Endothelial cell of umbilical vein (primary cell): ENCODE results near the gene LDB3. TPM values are rescaled to one million over a fixed set of nuclear protein-coding genes. Genes with fewer than 3 reads are reported as not detected.

Experiments used
- BruUV-seq: library from RNA; stranded (reverse); fragments of 400-500 nt; replicated peaks from 2 replicates; lab custom pipeline; 2021; lab: Mats Ljungman, UMichigan
- CTCF ChIA-PET: fragments of 300-600, 350-600 bp; sonication (Branson Sonifier 250); formaldehyde crosslinking; loops from one replicate; lab custom pipeline; 2021; ENCODE audit warnings: antibody characterized with exemption, inconsistent platforms; lab: Charles Lee
- POLR2A ChIA-PET: fragments of 300-600, 350-600 bp; sonication (Branson Sonifier 250); formaldehyde crosslinking; loops from one replicate; lab custom pipeline; 2021; ENCODE audit warnings: antibody characterized with exemption, inconsistent platforms; lab: Charles Lee
- DNase-seq: peaks from one replicate; pipeline ENCODE4 v3.0.0-alpha.2; 2011; ENCODE audit warnings: low read depth, low spot score
- FAIRE-seq: peaks from 2 replicates; lab custom pipeline; 2011; peaks lifted over from hg19 to GRCh38; lab: Jason Lieb, UNC
- H2AFZ ChIP-seq: 2 replicates; pipeline ENCODE4 v1.6.0; 2012; ENCODE audit warnings: low read depth, low read length, control low read depth, inconsistent platforms
- H3K27ac ChIP-seq: 2 replicates; pipeline ENCODE4 v1.5.1; 2011; ENCODE audit warnings: low read depth, mild to moderate bottlenecking, control low read depth, low read length, moderate library complexity; ENCODE audit not compliant: insufficient read depth
- H3K27me3 ChIP-seq, 2 experiments: 2 replicates each; pipeline versions ENCODE4 v1.6.0 to v1.6.1; 2011; ENCODE audit warnings: low read length in 2 of 2, mixed read lengths in 1 of 2; ENCODE audit not compliant: control insufficient read depth in 2 of 2, insufficient read depth in 2 of 2
- H3K36me3 ChIP-seq, 2 experiments: 2 replicates in 1 of 2; 3 replicates in 1 of 2; pipeline ENCODE4 v1.5.1; 2011; ENCODE audit warnings: low read length in 2 of 2, mild to moderate bottlenecking in 1 of 2, moderate library complexity in 1 of 2; ENCODE audit not compliant: control insufficient read depth in 2 of 2, insufficient read depth in 2 of 2; ENCODE audit errors: extremely low read depth in 1 of 2
- H3K4me1 ChIP-seq: 3 replicates; pipeline ENCODE4 v1.5.1; 2011; ENCODE audit warnings: mild to moderate bottlenecking, low read length; ENCODE audit not compliant: control insufficient read depth, insufficient read depth; ENCODE audit errors: extremely low read depth
- H3K4me2 ChIP-seq: 2 replicates; pipeline ENCODE4 v1.6.1; 2011; ENCODE audit warnings: low read length, control low read depth, mixed read lengths; ENCODE audit not compliant: insufficient read depth
- H3K4me3 ChIP-seq, 3 experiments: fragments of 200-600 bp in 1 of 3; sonication (generic), shearing (Covaris generic) in 1 of 3; replicated peaks in 1 of 3; 2 replicates each; pipeline ENCODE4 v1.5.1; 2011 to 2016; ENCODE audit warnings: control low read depth in 3 of 3, low read length in 3 of 3, mild to moderate bottlenecking in 2 of 3, inconsistent platforms in 1 of 3, low read depth in 1 of 3, moderate library complexity in 1 of 3; ENCODE audit not compliant: insufficient read depth in 1 of 3
- H3K79me2 ChIP-seq: 2 replicates; pipeline ENCODE4 v1.6.0; 2012; ENCODE audit warnings: low read length, inconsistent platforms; ENCODE audit not compliant: control insufficient read depth, insufficient read depth
- H3K9ac ChIP-seq: replicated peaks from 2 replicates; pipeline ENCODE3; 2011; ENCODE audit warnings: low read length, control low read depth; ENCODE audit not compliant: insufficient read depth; ENCODE audit errors: extremely low read depth
- H3K9me1 ChIP-seq: replicated peaks from 3 replicates; pipeline ENCODE4 v1.6.0; 2011; ENCODE audit warnings: mild to moderate bottlenecking, low read length; ENCODE audit not compliant: control insufficient read depth, insufficient read depth; ENCODE audit errors: extremely low read depth
- H3K9me3 ChIP-seq: replicated peaks from 2 replicates; pipeline ENCODE4 v1.5.1; 2012; ENCODE audit warnings: low read length, inconsistent platforms; ENCODE audit not compliant: control insufficient read depth, insufficient read depth
- H4K20me1 ChIP-seq: replicated peaks from 2 replicates; pipeline ENCODE3; 2011; ENCODE audit warnings: mild to moderate bottlenecking, low read length; ENCODE audit not compliant: control insufficient read depth, insufficient read depth; ENCODE audit errors: extremely low read depth
- EZH2 ChIP-seq: IDR thresholded peaks from 2 replicates; pipeline ENCODE4 v1.6.1; 2012; ENCODE audit warnings: borderline replicate concordance, low read depth, mild to moderate bottlenecking, moderate library complexity, low read length, inconsistent platforms; ENCODE audit not compliant: severe bottlenecking
- FOS ChIP-seq: IDR thresholded peaks from 2 replicates; pipeline ENCODE4 v1.6.1; 2011; ENCODE audit warnings: mild to moderate bottlenecking, low read length, moderate library complexity, borderline replicate concordance; ENCODE audit not compliant: insufficient read depth
- GATA2 ChIP-seq: IDR thresholded peaks from 2 replicates; pipeline ENCODE4 v1.7.0; 2011; ENCODE audit warnings: low read depth, mild to moderate bottlenecking, moderate library complexity, mixed read lengths, low read length; ENCODE audit not compliant: insufficient read length, insufficient read depth
- JUN ChIP-seq: IDR thresholded peaks from 2 replicates; pipeline ENCODE4 v1.6.1; 2011; ENCODE audit warnings: borderline replicate concordance, low read depth; ENCODE audit not compliant: insufficient read length, insufficient read depth
- MYC ChIP-seq: IDR thresholded peaks from one replicate; pipeline ENCODE4 v1.6.1; 2011; ENCODE audit warnings: mild to moderate bottlenecking, low read depth, low read length
- POLR2A ChIP-seq: IDR thresholded peaks from 2 replicates; pipeline ENCODE4 v1.6.1; 2012; ENCODE audit warnings: low read depth, mild to moderate bottlenecking, control low read depth, low read length
- POLR2AphosphoS5 ChIP-seq: IDR thresholded peaks from 2 replicates; pipeline ENCODE4 v1.6.1; 2012; ENCODE audit warnings: low read depth, mild to moderate bottlenecking, control low read depth, low read length, moderate library complexity; ENCODE audit not compliant: insufficient read depth
- dilution Hi-C: fragments of 300-500 bp; cut with MboI; formaldehyde crosslinking; loops from one replicate; pipeline ENCODE4 v1.15.0; 2019; ENCODE audit warnings: low sequenced_read_pairs; ENCODE audit not compliant: extremely low pct_ligation_motif_present
- intact Hi-C: fragments of 100-400 bp; cut with micrococcal nuclease; formaldehyde crosslinking; loops from one replicate; pipeline ENCODE4 v1.10.0; 2022
- polyA plus RNA-seq, 4 experiments: library from polyadenylated mRNA; depleted of rRNA in 3 of 4; stranded (reverse) in 3 of 4; unstranded in 1 of 4; fragments of >200 nt; gene quantifications; 2 replicates each; pipeline versions ENCODE4 v1.2.1 to v1.2.3, GENCODE V29; 2011 to 2012; ENCODE audit warnings: missing spikeins in 1 of 4
- total RNA-seq: library from RNA; stranded (reverse); gene quantifications from 2 replicates; pipeline ENCODE4 v1.2.3, GENCODE V29; 2021
- TF ChIP-seq, protein P1 (sequence below), 2 donors: IDR thresholded peaks; 1 replicate in 1 of 2; 2 replicates in 1 of 2; pipeline ENCODE4 v1.5.1; 2011; ENCODE audit warnings: low read length in 2 of 2, mild to moderate bottlenecking in 2 of 2, moderate library complexity in 2 of 2, control low read depth in 1 of 2, inconsistent platforms in 1 of 2, low read depth in 1 of 2; ENCODE audit not compliant: insufficient read depth in 1 of 2; ENCODE audit errors: extremely low read depth in 1 of 2
- TF ChIP-seq, protein P2 (sequence below): IDR thresholded peaks from 2 replicates; pipeline ENCODE4 v1.6.1; 2011; ENCODE audit not compliant: insufficient read depth, insufficient read length

LDB3 gene
- total and polyA plus RNA-seq, 2 donors (not counting 3 experiments of a cell fraction or from before 2014, with no cell fraction given), result not detected

DNA sequence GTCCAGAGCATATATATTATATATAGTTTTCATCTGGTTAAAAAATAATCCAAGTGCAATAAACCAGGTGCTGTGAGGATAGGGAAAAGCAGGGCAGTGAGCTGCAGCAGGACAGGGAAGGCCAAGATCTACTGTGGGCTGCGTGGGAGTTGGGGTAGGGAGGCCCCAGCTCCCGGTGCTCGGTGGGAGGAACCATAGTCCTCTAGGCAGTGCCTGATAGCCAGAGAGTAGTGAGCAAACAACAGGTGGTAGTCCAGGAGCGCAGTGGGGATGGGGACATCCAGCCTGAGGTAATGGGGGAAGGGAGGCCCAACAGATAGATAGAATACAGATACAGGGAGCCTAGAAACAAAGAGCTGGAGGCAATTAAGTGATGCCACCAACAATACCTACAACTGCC lies 84.0 kb downstream of the LDB3 start:
- TF ChIP-seq JUN, result no peak
- TF ChIP-seq POLR2A, result no peak
- no peak for TF ChIP-seq EZH2
- no peak for TF ChIP-seq FOS
- TF ChIP-seq, protein P1, sequence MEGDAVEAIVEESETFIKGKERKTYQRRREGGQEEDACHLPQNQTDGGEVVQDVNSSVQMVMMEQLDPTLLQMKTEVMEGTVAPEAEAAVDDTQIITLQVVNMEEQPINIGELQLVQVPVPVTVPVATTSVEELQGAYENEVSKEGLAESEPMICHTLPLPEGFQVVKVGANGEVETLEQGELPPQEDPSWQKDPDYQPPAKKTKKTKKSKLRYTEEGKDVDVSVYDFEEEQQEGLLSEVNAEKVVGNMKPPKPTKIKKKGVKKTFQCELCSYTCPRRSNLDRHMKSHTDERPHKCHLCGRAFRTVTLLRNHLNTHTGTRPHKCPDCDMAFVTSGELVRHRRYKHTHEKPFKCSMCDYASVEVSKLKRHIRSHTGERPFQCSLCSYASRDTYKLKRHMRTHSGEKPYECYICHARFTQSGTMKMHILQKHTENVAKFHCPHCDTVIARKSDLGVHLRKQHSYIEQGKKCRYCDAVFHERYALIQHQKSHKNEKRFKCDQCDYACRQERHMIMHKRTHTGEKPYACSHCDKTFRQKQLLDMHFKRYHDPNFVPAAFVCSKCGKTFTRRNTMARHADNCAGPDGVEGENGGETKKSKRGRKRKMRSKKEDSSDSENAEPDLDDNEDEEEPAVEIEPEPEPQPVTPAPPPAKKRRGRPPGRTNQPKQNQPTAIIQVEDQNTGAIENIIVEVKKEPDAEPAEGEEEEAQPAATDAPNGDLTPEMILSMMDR (IDR thresholded peaks at IDR 0.05; ENCODE audit: extremely low read depth in 1 of 2, insufficient read depth in 1 of 2, low read depth in 1 of 2, low read length in 2 of 2), result no peak
- TF ChIP-seq, protein P2, sequence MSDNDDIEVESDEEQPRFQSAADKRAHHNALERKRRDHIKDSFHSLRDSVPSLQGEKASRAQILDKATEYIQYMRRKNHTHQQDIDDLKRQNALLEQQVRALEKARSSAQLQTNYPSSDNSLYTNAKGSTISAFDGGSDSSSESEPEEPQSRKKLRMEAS, result no peak
- no peak for TF ChIP-seq GATA2
- no peak for TF ChIP-seq POLR2AphosphoS5
- TF ChIP-seq MYC, result no peak
- DNase-seq, result no peak
- peaks cover 10% of the 10 kb centered on the region for H4K20me1 ChIP-seq
- FAIRE-seq, result no peak
- H2AFZ ChIP-seq, result no peak overlapping the region
- H3K4me3 ChIP-seq, result no peak overlapping the region
- dilution Hi-C loops (no loop called here), intact Hi-C loops (no loop called here)
- no peak overlapping the region for H3K27ac ChIP-seq
- peaks cover 2% of the 10 kb centered on the region for H3K9me3 ChIP-seq
- CTCF ChIA-PET, result interaction anchor here (1.7 kb wide), 1 partner anchor 148 kb away, joined by 8 read pairs; no protein-coding TSS in a partner anchor
- peaks cover 53 to 72% of the 10 kb centered on the region in 2 experiments for H3K27me3 ChIP-seq
- peaks cover 15% of the 10 kb centered on the region for H3K4me1 ChIP-seq
- no peak overlapping the region for H3K9ac ChIP-seq
- POLR2A ChIA-PET, result no interaction called here
- H3K79me2 ChIP-seq, result no peaks in the 10 kb centered on the region
- no peaks in the 10 kb centered on the region for H3K36me3 ChIP-seq
- BruUV-seq, result no TSS peak
- H3K9me1 ChIP-seq, result no peaks in the 10 kb centered on the region
- no peak overlapping the region for H3K4me2 ChIP-seq
